ENCODE measurements around the gene NINJ2. TPM values are rescaled to one million over a fixed set of nuclear protein-coding genes. Genes with fewer than 3 reads are reported as not detected.
"Not testable (repeated sequence)": the region's sequence is repeated elsewhere in the genome, so short reads cannot be mapped to it uniquely, and the experiment has no call there.

Gene NINJ2
- total and polyA plus RNA-seq, 10 donors, result 6.6 to 18.8 (median 10.2) TPM

- H3K27ac ChIP-seq, result no peak overlapping the region
- no peaks in the 10 kb centered on the region for H3K36me3 ChIP-seq
- no peak for DNase-seq
- intact Hi-C loops (cut with DNase I; ENCODE audit: low total_unique reads), result loop anchor here (5.0 to 10.0 kb wide), 3 partner anchors 63 to 1015 kb away; partner anchors contain the start of genes FBXL14 and WNK1
- TF ChIP-seq POLR2AphosphoS5 (IDR thresholded peaks at IDR 0.05) (no peak), CTCF (IDR thresholded peaks at IDR 0.05 in 8 of 11, conservative IDR thresholded peaks at IDR 0.05 in 3 of 11) (no peak), POLR2A (IDR thresholded peaks at IDR 0.05) (no peak)
- no peaks in the 10 kb centered on the region for H3K9me3 ChIP-seq
- H3K4me3 ChIP-seq, result no peak overlapping the region
- WGBS, 5 donors, result 84 to 95% (median 90%) methylated on average over 9 of the region's 9 CpGs
- no peaks in the 10 kb centered on the region for H3K27me3 ChIP-seq (replicated peaks in 1 of 7)
- peaks cover 9 to 22% (median 17%) of the 10 kb centered on the region in 6 donors for H3K4me1 ChIP-seq
Measured at GRCh38 chr12:579420-580110, 83.7 kb downstream of the NINJ2 start.

DNA sequence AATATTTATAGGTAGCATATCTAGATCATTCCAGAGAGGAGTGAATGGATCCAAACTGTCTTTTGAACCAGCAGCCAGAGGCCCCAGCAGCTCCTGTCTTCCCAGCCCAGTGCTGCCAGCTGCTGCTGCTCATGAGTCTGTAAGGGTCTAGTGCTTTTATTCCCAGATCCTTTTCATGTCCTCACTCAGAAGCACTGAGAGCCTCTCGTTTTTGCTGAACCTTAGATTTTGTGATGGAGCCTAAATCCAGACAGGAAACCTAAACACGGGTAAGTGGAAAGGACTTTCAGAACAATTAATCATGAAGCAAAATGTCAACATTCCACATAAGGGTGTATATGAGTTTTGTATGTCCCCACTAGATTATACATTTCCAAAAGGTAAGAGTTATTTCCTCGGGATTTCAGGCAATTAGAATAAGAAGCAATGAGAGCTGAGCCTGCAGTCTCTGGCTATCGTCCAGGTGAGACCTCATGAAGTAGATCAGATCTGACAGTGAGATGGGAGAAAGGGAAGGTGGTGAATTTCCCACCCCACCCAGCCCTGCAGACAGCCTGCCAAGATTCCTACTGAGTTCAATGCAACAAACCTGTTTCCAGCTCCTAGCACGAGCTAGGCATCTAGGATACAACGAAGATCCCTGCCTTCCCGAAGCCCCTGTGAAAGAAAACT, 84.4 kb downstream of the NINJ2 start:
- Histone ChIP-seq H3K9me3 (no peaks in the 10 kb centered on the region), H3K27ac (no peak overlapping the region), H3K36me3 (no peaks in the 10 kb centered on the region), H3K27me3 (replicated peaks in 1 of 7) (no peaks in the 10 kb centered on the region), H3K4me3 (no peak overlapping the region), H3K4me1 (peaks cover 9 to 22% (median 17%) of the 10 kb centered on the region in 6 donors)
- intact Hi-C loops (cut with DNase I; ENCODE audit: low total_unique reads), result loop anchor here (5.0 to 10.0 kb wide), 3 partner anchors 63 to 1016 kb away; partner anchors contain the start of genes FBXL14 and WNK1
- WGBS, 5 donors, result 54 to 66% (median 63%) methylated on average over 7 of the region's 7 CpGs
- DNase-seq, result no peak
- no peak for TF ChIP-seq POLR2A (IDR thresholded peaks at IDR 0.05)
- no peak for TF ChIP-seq CTCF (IDR thresholded peaks at IDR 0.05 in 8 of 11, conservative IDR thresholded peaks at IDR 0.05 in 3 of 11)
- TF ChIP-seq POLR2AphosphoS5 (IDR thresholded peaks at IDR 0.05), result no peak

DNA sequence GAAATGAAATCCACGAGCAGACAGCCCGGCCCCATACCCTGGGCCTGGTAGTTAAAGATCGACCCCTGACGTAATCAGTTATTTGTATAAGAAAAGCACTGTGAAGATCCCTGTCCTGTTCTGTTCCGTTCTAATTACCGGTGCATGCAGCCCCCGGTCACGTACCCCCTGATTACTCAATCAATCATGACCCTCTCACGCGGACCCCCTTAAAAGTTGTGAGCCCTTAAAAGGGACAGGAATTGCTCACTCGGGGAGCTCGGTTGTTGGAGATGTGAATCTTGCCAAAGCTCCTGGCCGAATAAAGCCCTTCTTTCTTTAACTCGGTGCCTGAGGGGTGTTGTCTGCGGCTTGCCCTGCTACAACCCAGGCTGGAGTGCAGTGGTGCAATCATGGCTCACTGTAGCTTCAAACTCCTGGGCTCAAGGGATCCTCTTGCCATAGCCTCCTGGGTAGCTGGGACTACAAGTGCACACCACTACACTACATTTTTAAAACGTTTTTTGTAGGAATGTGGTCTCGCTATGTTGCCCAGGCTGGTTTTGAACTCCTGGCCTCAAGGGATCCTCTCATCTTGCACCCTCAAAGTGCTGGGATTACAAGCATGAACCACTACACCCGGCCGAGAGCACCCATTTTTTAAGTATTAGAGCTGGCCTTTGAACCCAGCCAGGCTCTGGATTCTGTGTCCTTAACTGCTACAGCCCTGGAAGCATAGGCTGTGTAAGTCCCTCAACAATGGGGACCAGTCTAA, 85.1 kb downstream of the NINJ2 start:
- not testable (repeated sequence) for DNase-seq

GRCh38 chr12:576615-577110, 86.6 kb downstream of the NINJ2 start:
- no peaks in the 10 kb centered on the region for H3K27me3 ChIP-seq (replicated peaks in 1 of 7)
- DNase-seq, result no peak

More for the DNA sequence above, 85.1 kb downstream of the NINJ2 start:
- not testable (repeated sequence) for H3K4me3 ChIP-seq; H3K36me3 ChIP-seq; H3K9me3 ChIP-seq; H3K27me3 ChIP-seq (replicated peaks in 1 of 7)
- intact Hi-C loops (cut with DNase I; ENCODE audit: low total_unique reads), result loop anchor here (5.0 to 10.0 kb wide), 3 partner anchors 64 to 1017 kb away; partner anchors contain the start of genes FBXL14 and WNK1
- 84 to 91% (median 86%) methylated on average over 18 to 19 of the region's 19 CpGs for WGBS, 5 donors
- H3K4me1 ChIP-seq, result peaks cover 9 to 22% (median 17%) of the 10 kb centered on the region in 6 donors
- peak overlapping the region in 1 of 8 donors; percentile 27 for H3K27ac ChIP-seq

More at GRCh38 chr12:576615-577110, 86.6 kb downstream of the NINJ2 start:
- TF ChIP-seq POLR2AphosphoS5 (IDR thresholded peaks at IDR 0.05), result no peak
- TF ChIP-seq CTCF (IDR thresholded peaks at IDR 0.05 in 8 of 11, conservative IDR thresholded peaks at IDR 0.05 in 3 of 11), result no peak
- TF ChIP-seq POLR2A (IDR thresholded peaks at IDR 0.05), result no peak
- Histone ChIP-seq H3K4me1 (peaks cover 9 to 31% (median 18%) of the 10 kb centered on the region in 6 donors), H3K9me3 (no peaks in the 10 kb centered on the region), H3K36me3 (no peaks in the 10 kb centered on the region), H3K27ac (peak overlapping the region in 7 of 8 donors; percentile 26 to 78 (median 67)), H3K4me3 (peak overlapping the region in 5 of 8 donors; percentile 5 to 56 (median 15))
- WGBS, 5 donors, result 79 to 92% (median 91%) methylated on average over 14 of the region's 14 CpGs
- intact Hi-C loops (cut with DNase I; ENCODE audit: low total_unique reads), result loop anchor here (5.0 to 10.0 kb wide), 3 partner anchors 66 to 1018 kb away; partner anchors contain the start of genes FBXL14 and WNK1
